H9 (cell line): ENCODE measurements around the gene RARS1. TPM values are rescaled to one million over a fixed set of nuclear protein-coding genes. Genes with fewer than 3 reads are reported as not detected.

ENCODE experiments used
- DNase-seq: peaks from one replicate; pipeline ENCODE4 v3.0.0-alpha.2; 2017
- H2AFZ ChIP-seq: one replicate; pipeline ENCODE4 v1.6.1; 2013; ENCODE audit warnings: mild to moderate bottlenecking, low read length, control low read depth, moderate library complexity
- H2AK5ac ChIP-seq: 2 replicates; pipeline ENCODE4 v1.6.1; 2013; ENCODE audit warnings: low read length, control low read depth, mixed read lengths; ENCODE audit not compliant: insufficient read length
- H2BK120ac ChIP-seq: one replicate; pipeline ENCODE4 v1.6.1; 2013; ENCODE audit warnings: low read depth, mild to moderate bottlenecking, low read length, control low read depth, inconsistent platforms; ENCODE audit not compliant: poor library complexity, severe bottlenecking
- H2BK12ac ChIP-seq: 2 replicates; pipeline ENCODE4 v1.6.1; 2013; ENCODE audit warnings: low read length, control low read depth, mixed read lengths, low read depth; ENCODE audit not compliant: insufficient read length
- H2BK15ac ChIP-seq: 2 replicates; pipeline ENCODE4 v1.6.1; 2013; ENCODE audit warnings: low read depth, low read length, control low read depth
- H2BK20ac ChIP-seq: one replicate; pipeline ENCODE4 v1.6.1; 2013; ENCODE audit warnings: low read depth, mild to moderate bottlenecking, low read length, control low read depth, inconsistent platforms; ENCODE audit not compliant: poor library complexity, severe bottlenecking
- H2BK5ac ChIP-seq: 2 replicates; pipeline ENCODE4 v1.6.1; 2013; ENCODE audit warnings: low read length, control low read depth, mixed read lengths; ENCODE audit not compliant: insufficient read length
- H3K14ac ChIP-seq: 2 replicates; pipeline ENCODE4 v1.6.1; 2013; ENCODE audit warnings: low read length, control low read depth; ENCODE audit not compliant: insufficient read depth
- H3K18ac ChIP-seq: 2 replicates; pipeline ENCODE4 v1.6.1; 2013; ENCODE audit warnings: low read depth, mild to moderate bottlenecking, mixed read lengths, low read length, control low read depth; ENCODE audit not compliant: insufficient read length
- H3K23ac ChIP-seq: 2 replicates; pipeline ENCODE4 v1.6.1; 2013; ENCODE audit warnings: low read length, control low read depth, mixed read lengths, low read depth; ENCODE audit not compliant: insufficient read length
- H3K23me2 ChIP-seq: 2 replicates; pipeline ENCODE4 v1.6.1; 2013; ENCODE audit warnings: low read depth, mild to moderate bottlenecking, mixed read lengths, low read length, control low read depth; ENCODE audit not compliant: insufficient read length, poor library complexity, severe bottlenecking
- H3K27ac ChIP-seq: 2 replicates; pipeline ENCODE4 v1.5.1; 2013; ENCODE audit warnings: low read length, control low read depth, mixed read lengths, low read depth; ENCODE audit not compliant: insufficient read length
- H3K27me3 ChIP-seq: 2 replicates; pipeline ENCODE4 v1.6.1; 2013; ENCODE audit warnings: low read length, control low read depth, inconsistent platforms; ENCODE audit not compliant: insufficient read depth
- H3K4ac ChIP-seq: 2 replicates; pipeline ENCODE4 v1.6.1; 2013; ENCODE audit warnings: low read depth, mild to moderate bottlenecking, control low read depth, inconsistent platforms, low read length, moderate library complexity
- H3K4me1 ChIP-seq: 2 replicates; pipeline ENCODE4 v1.6.1; 2013; ENCODE audit warnings: low read length, control low read depth, inconsistent platforms; ENCODE audit not compliant: insufficient read depth
- H3K4me2 ChIP-seq: 2 replicates; pipeline ENCODE4 v1.6.1; 2013; ENCODE audit warnings: low read length, control low read depth, mixed read lengths; ENCODE audit not compliant: insufficient read length, insufficient read depth
- H3K56ac ChIP-seq: 2 replicates; pipeline ENCODE4 v1.6.1; 2013; ENCODE audit warnings: low read depth, mild to moderate bottlenecking, mixed read lengths, low read length, control low read depth; ENCODE audit not compliant: insufficient read length
- H3K79me1 ChIP-seq: 2 replicates; pipeline ENCODE4 v1.6.1; 2013; ENCODE audit warnings: low read depth, mild to moderate bottlenecking, moderate library complexity, low read length, control low read depth, inconsistent platforms; ENCODE audit not compliant: insufficient read depth, poor library complexity, severe bottlenecking
- H3K79me2 ChIP-seq: 2 replicates; pipeline ENCODE4 v1.6.1; 2013; ENCODE audit warnings: low read length, control low read depth, inconsistent platforms; ENCODE audit not compliant: insufficient read depth
- H3K9ac ChIP-seq: 2 replicates; pipeline ENCODE4 v1.6.1; 2013; ENCODE audit warnings: low read length, control low read depth, mixed read lengths; ENCODE audit not compliant: insufficient read length; ENCODE audit errors: extremely low read depth
- H3K9me3 ChIP-seq: one replicate; pipeline ENCODE4 v1.6.1; 2013; ENCODE audit warnings: low read depth, low read length, inconsistent platforms; ENCODE audit not compliant: control insufficient read depth
- H3T11ph ChIP-seq: one replicate; pipeline ENCODE4 v1.6.1; 2013; ENCODE audit warnings: mild to moderate bottlenecking, low read length, control low read depth, inconsistent platforms
- H4K20me1 ChIP-seq: one replicate; pipeline ENCODE4 v1.6.1; 2013; ENCODE audit not compliant: control insufficient read depth, insufficient read length, insufficient read depth
- H4K5ac ChIP-seq: 2 replicates; pipeline ENCODE4 v1.6.1; 2013; ENCODE audit warnings: low read depth, mild to moderate bottlenecking, mixed read lengths, low read length, control low read depth; ENCODE audit not compliant: insufficient read length
- H4K8ac ChIP-seq: replicated peaks from 2 replicates; pipeline ENCODE4 v1.6.1; 2013; ENCODE audit warnings: low read length, control low read depth, mixed read lengths, low read depth; ENCODE audit not compliant: insufficient read length
- H4K91ac ChIP-seq: 2 replicates; pipeline ENCODE4 v1.6.1; 2013; ENCODE audit warnings: low read depth, mild to moderate bottlenecking, moderate library complexity, mixed read lengths, low read length, control low read depth; ENCODE audit not compliant: insufficient read length
- H3K27ac Mint-ChIP-seq, 3 experiments: 2 replicates in 2 of 3; 3 replicates in 1 of 3; pipeline ENCODE4 v1.8.0; 2020 to 2021; ENCODE audit warnings: mixed read lengths in 3 of 3, mild to moderate bottlenecking in 1 of 3, moderate library complexity in 1 of 3
- H3K27me3 Mint-ChIP-seq: 2 replicates; pipeline ENCODE4 v1.8.0; 2021; ENCODE audit warnings: low read depth, mild to moderate bottlenecking, moderate library complexity, mixed read lengths
- H3K36me3 Mint-ChIP-seq, 3 experiments: 2 replicates in 2 of 3; 3 replicates in 1 of 3; pipeline ENCODE4 v1.8.0; 2020 to 2021; ENCODE audit warnings: low read depth in 3 of 3, mixed read lengths in 3 of 3; ENCODE audit not compliant: insufficient read depth in 1 of 3
- H3K4me1 Mint-ChIP-seq, 2 experiments: 2 replicates each; pipeline ENCODE4 v1.8.0; 2020; ENCODE audit warnings: mixed read lengths in 2 of 2
- H3K4me3 Mint-ChIP-seq, 2 experiments: 2 replicates in 1 of 2; 3 replicates in 1 of 2; pipeline ENCODE4 v1.8.0; 2020 to 2021; ENCODE audit warnings: mild to moderate bottlenecking in 2 of 2, mixed read lengths in 2 of 2, moderate library complexity in 1 of 2
- H3K9me3 Mint-ChIP-seq, 2 experiments: 2 replicates in 1 of 2; 3 replicates in 1 of 2; pipeline ENCODE4 v1.8.0; 2020; ENCODE audit warnings: mild to moderate bottlenecking in 2 of 2, mixed read lengths in 2 of 2, moderate library complexity in 1 of 2
- whole genome bisulfite sequencing: extraction: QIAGEN DNeasy Blood & Tissue Kit; methylation state at CpG from one replicate; pipeline ENCODE4 v1.1.7; 2013; ENCODE audit warnings: missing lambda C conversion rate, low lambda C conversion rate, mixed read lengths; ENCODE audit not compliant: insufficient read length; ENCODE audit errors: extremely low coverage; 5-methylcytosine and 5-hydroxymethylcytosine counted together
- microRNA-seq: library from miRNA; unstranded; fragments of <30 nt; microRNA quantifications from one replicate; pipeline ENCODE4, GENCODE V29; 2020; ENCODE audit warnings: borderline microRNAs expressed
- total RNA-seq: library from RNA; stranded (reverse); gene quantifications from 2 replicates; pipeline ENCODE4 v1.2.1, GENCODE V29; 2021
- TF ChIP-seq, protein P1 (sequence below): fragments of 200-600 bp; sonication (generic); conservative IDR thresholded peaks from 3 replicates; pipeline ENCODE4 v1.8.0; 2021; ENCODE audit warnings: antibody characterized with exemption, mild to moderate bottlenecking

RARS1 gene
- total RNA-seq, 1 experiment from 2014 or later = 108 TPM

- no peak overlapping the region for H3K27ac ChIP-seq
- H3K4ac ChIP-seq = no peak overlapping the region
- no peak overlapping the region for H3K9ac ChIP-seq
- H2BK5ac ChIP-seq = no peak overlapping the region
- no peak overlapping the region for H2AK5ac ChIP-seq
- no peak overlapping the region for H3T11ph ChIP-seq
- no peak overlapping the region for H3K23ac ChIP-seq
- Mint-ChIP-seq H3K27ac (no peak overlapping the region), H3K4me1 (peaks cover 16 to 17% of the 10 kb centered on the region in 2 experiments), H3K9me3 (no peaks in the 10 kb centered on the region), H3K36me3 (peaks cover 28 to 40% (median 35%) of the 10 kb centered on the region in 3 experiments), H3K27me3 (no peaks in the 10 kb centered on the region), H3K4me3 (no peak overlapping the region)
- no peak overlapping the region for H2BK12ac ChIP-seq
- no peak overlapping the region for H3K56ac ChIP-seq
- no CpG with 5 or more reads among the region's 6 CpGs for WGBS
- H3K9me3 ChIP-seq = no peaks in the 10 kb centered on the region
- H3K79me1 ChIP-seq = peaks cover 3% of the 10 kb centered on the region
- H2BK15ac ChIP-seq = no peak overlapping the region
- H3K23me2 ChIP-seq = no peaks in the 10 kb centered on the region
- H4K8ac ChIP-seq = no peak overlapping the region
- DNase-seq = no peak
- H3K18ac ChIP-seq = no peak overlapping the region
- no peaks in the 10 kb centered on the region for H4K20me1 ChIP-seq
- TF ChIP-seq, protein P1, sequence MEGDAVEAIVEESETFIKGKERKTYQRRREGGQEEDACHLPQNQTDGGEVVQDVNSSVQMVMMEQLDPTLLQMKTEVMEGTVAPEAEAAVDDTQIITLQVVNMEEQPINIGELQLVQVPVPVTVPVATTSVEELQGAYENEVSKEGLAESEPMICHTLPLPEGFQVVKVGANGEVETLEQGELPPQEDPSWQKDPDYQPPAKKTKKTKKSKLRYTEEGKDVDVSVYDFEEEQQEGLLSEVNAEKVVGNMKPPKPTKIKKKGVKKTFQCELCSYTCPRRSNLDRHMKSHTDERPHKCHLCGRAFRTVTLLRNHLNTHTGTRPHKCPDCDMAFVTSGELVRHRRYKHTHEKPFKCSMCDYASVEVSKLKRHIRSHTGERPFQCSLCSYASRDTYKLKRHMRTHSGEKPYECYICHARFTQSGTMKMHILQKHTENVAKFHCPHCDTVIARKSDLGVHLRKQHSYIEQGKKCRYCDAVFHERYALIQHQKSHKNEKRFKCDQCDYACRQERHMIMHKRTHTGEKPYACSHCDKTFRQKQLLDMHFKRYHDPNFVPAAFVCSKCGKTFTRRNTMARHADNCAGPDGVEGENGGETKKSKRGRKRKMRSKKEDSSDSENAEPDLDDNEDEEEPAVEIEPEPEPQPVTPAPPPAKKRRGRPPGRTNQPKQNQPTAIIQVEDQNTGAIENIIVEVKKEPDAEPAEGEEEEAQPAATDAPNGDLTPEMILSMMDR = no peak
- no peaks in the 10 kb centered on the region for H3K4me1 ChIP-seq
- peaks cover 28% of the 10 kb centered on the region; the same call in 1 of the 2 replicates for H3K79me2 ChIP-seq
- no peak overlapping the region for H3K4me2 ChIP-seq
- no peak overlapping the region for H4K5ac ChIP-seq
- H3K27me3 ChIP-seq = no peaks in the 10 kb centered on the region
- H4K91ac ChIP-seq = no peak overlapping the region
- H2BK20ac ChIP-seq = no peak overlapping the region
- H3K14ac ChIP-seq = no peak overlapping the region
- no peak overlapping the region for H2BK120ac ChIP-seq
- H2AFZ ChIP-seq = no peak overlapping the region
These were observed 82.5 kb downstream of the RARS1 start for GRCh38 chr5:168568738-168569137.

Small RNA genes within 50 kb of the gene (microRNA-seq; reads per million reads assigned to microRNA genes)
- not detected for gene MIR103A1
- gene MIR103B1 = not detected

Other genes starting within 250 kb of the RARS1 start
- gene WWC1, start 194.8 kb upstream of the RARS1 start, total RNA-seq = 28.2 and 30.7 TPM in 2 replicates
- gene FBLL1, start 42.8 kb downstream of the RARS1 start, total RNA-seq = 3.6 and 4.8 TPM in 2 replicates
- gene PANK3, start 92.9 kb downstream of the RARS1 start, total RNA-seq = 79.4 and 82.6 TPM in 2 replicates